MG63 (cell line): ENCODE measurements around the gene LY6G6F. TPM values are rescaled to one million over a fixed set of nuclear protein-coding genes. Genes with fewer than 3 reads are reported as not detected.
A peak's percentile ranks its signal among the peaks of the same experiment; 100 is the strongest.

Experiments
- DNase-seq: peaks from one replicate; pipeline ENCODE4 v3.0.0-alpha.2; 2020
- H3K27me3 ChIP-seq: fragments of 250-450 bp; sonication (Bioruptor Pico); 2 replicates; pipeline ENCODE4 v1.5.1; 2020; ENCODE audit warnings: mild to moderate bottlenecking, moderate library complexity
- H3K36me3 ChIP-seq: fragments of 250-450 bp; sonication (Bioruptor Pico); 2 replicates; pipeline ENCODE4 v1.5.1; 2020; ENCODE audit warnings: mild to moderate bottlenecking, moderate library complexity
- H3K4me3 ChIP-seq: fragments of 250-450 bp; sonication (Bioruptor Pico); 2 replicates; pipeline ENCODE4 v1.5.1; 2020; ENCODE audit warnings: mild to moderate bottlenecking, moderate library complexity
- H3K9me3 ChIP-seq: fragments of 250-450 bp; sonication (Bioruptor Pico); 2 replicates; pipeline ENCODE4 v1.5.1; 2020; ENCODE audit warnings: mild to moderate bottlenecking, moderate library complexity
- total RNA-seq: library from RNA; depleted of rRNA; stranded (reverse); fragments of >200 nt; shearing (Covaris generic); gene quantifications from 2 replicates; pipeline ENCODE4 v1.2.3, GENCODE V29; 2014; ENCODE audit warnings: low replicate concordance

Gene LY6G6F
- total RNA-seq, 1 experiment from 2014 or later: not detected

- H3K36me3 ChIP-seq: peaks cover 22% of the 10 kb centered on the region
- no peak overlapping the region for H3K4me3 ChIP-seq
- H3K27me3 ChIP-seq: no peaks in the 10 kb centered on the region
- H3K9me3 ChIP-seq: no peaks in the 10 kb centered on the region
- no peak for DNase-seq
These were observed 21.3 kb downstream of the LY6G6F start for GRCh38 chr6:31727717-31728671.

- Histone ChIP-seq H3K4me3 (peak within 1 kb of the TSS; percentile 66), H3K27me3 (no peaks in the 10 kb centered on the region), H3K36me3 (peaks cover 31% of the 10 kb centered on the region), H3K9me3 (no peaks in the 10 kb centered on the region)
- DNase-seq: no peak
These were observed 22.3 kb downstream of the LY6G6F start, which contains the start of gene DDAH2 for GRCh38 chr6:31728767-31729514. TSS of gene DDAH2 (minus strand) at chr6:31729299. CDS start at chr6:31729161, 138 bp downstream.

- Histone ChIP-seq H3K27me3 (no peaks in the 10 kb centered on the region), H3K36me3 (peaks cover 37% of the 10 kb centered on the region), H3K4me3 (peak overlapping the region; percentile 66), H3K9me3 (no peaks in the 10 kb centered on the region)
- peak; percentile 73 for DNase-seq
These were observed 22.9 kb downstream of the LY6G6F start for GRCh38 chr6:31729515-31729978.

GRCh38 chr6:31729979-31730630 is 23.4 kb downstream of the LY6G6F start:
- Histone ChIP-seq H3K27me3 (no peaks in the 10 kb centered on the region), H3K9me3 (no peaks in the 10 kb centered on the region), H3K4me3 (peak overlapping the region; percentile 66), H3K36me3 (peaks cover 43% of the 10 kb centered on the region)
- DNase-seq: peak; percentile 83

GRCh38 chr6:31730631-31731086 is 24.0 kb downstream of the LY6G6F start:
- Histone ChIP-seq H3K9me3 (no peaks in the 10 kb centered on the region), H3K36me3 (peaks cover 45% of the 10 kb centered on the region), H3K4me3 (peak overlapping the region; percentile 66), H3K27me3 (no peaks in the 10 kb centered on the region)
- DNase-seq: no peak

GRCh38 chr6:31732029-31732428 is 25.4 kb downstream of the LY6G6F start:
- no peak for DNase-seq
- peaks cover 45% of the 10 kb centered on the region for H3K36me3 ChIP-seq
- no peak overlapping the region for H3K4me3 ChIP-seq
- H3K27me3 ChIP-seq: no peaks in the 10 kb centered on the region
- H3K9me3 ChIP-seq: no peaks in the 10 kb centered on the region

- no peak for DNase-seq
- Histone ChIP-seq H3K27me3 (no peaks in the 10 kb centered on the region), H3K4me3 (no peak overlapping the region; the same call in 1 of the 2 replicates), H3K36me3 (peaks cover 45% of the 10 kb centered on the region), H3K9me3 (no peaks in the 10 kb centered on the region)
These were observed 27.1 kb downstream of the LY6G6F start for GRCh38 chr6:31733734-31734133.

- H3K4me3 ChIP-seq: peak overlapping the region; percentile 82
- H3K27me3 ChIP-seq: no peaks in the 10 kb centered on the region
- no peaks in the 10 kb centered on the region for H3K9me3 ChIP-seq
- peaks cover 45% of the 10 kb centered on the region for H3K36me3 ChIP-seq
- DNase-seq: no peak
These were observed 27.7 kb downstream of the LY6G6F start for GRCh38 chr6:31734247-31734820.

GRCh38 chr6:31734821-31735406 is 28.2 kb downstream of the LY6G6F start:
- Histone ChIP-seq H3K27me3 (no peaks in the 10 kb centered on the region), H3K36me3 (peaks cover 45% of the 10 kb centered on the region), H3K9me3 (no peaks in the 10 kb centered on the region), H3K4me3 (peak overlapping the region; percentile 82)
- peak; percentile 73 for DNase-seq

- Histone ChIP-seq H3K36me3 (peaks cover 38% of the 10 kb centered on the region), H3K27me3 (no peaks in the 10 kb centered on the region), H3K9me3 (no peaks in the 10 kb centered on the region), H3K4me3 (peak within 1 kb of the TSS; percentile 82)
- peak; percentile 88 for DNase-seq
These were observed 29.5 kb downstream of the LY6G6F start, which contains the start of gene CLIC1 for GRCh38 chr6:31736021-31736767. TSS of gene CLIC1 (minus strand) at chr6:31736530. CDS start at chr6:31736300, 230 bp downstream.

- H3K9me3 ChIP-seq: no peaks in the 10 kb centered on the region
- peak overlapping the region; percentile 82 for H3K4me3 ChIP-seq
- no peak for DNase-seq
- no peaks in the 10 kb centered on the region for H3K27me3 ChIP-seq
- peaks cover 38% of the 10 kb centered on the region for H3K36me3 ChIP-seq
These were observed 30.2 kb downstream of the LY6G6F start for GRCh38 chr6:31736768-31737314.

- no peak for DNase-seq
- Histone ChIP-seq H3K4me3 (no peak overlapping the region), H3K36me3 (peaks cover 38% of the 10 kb centered on the region), H3K27me3 (no peaks in the 10 kb centered on the region), H3K9me3 (no peaks in the 10 kb centered on the region)
These were observed 30.8 kb downstream of the LY6G6F start for GRCh38 chr6:31737315-31737990.

- Histone ChIP-seq H3K27me3 (no peaks in the 10 kb centered on the region), H3K9me3 (no peaks in the 10 kb centered on the region), H3K4me3 (no peak overlapping the region), H3K36me3 (peaks cover 40% of the 10 kb centered on the region)
- DNase-seq: no peak
These were observed 31.6 kb downstream of the LY6G6F start for GRCh38 chr6:31737991-31738979.
